GM21381 (cell line): Measurements from ENCODE around the gene RAB5B.
A peak's percentile ranks its signal among the peaks of the same experiment; 100 is the strongest.
"Not testable (repeated sequence)": the region's sequence is repeated elsewhere in the genome, so short reads cannot be mapped to it uniquely, and the experiment has no call there.

Source experiments
- ATAC-seq: cut with Tn5 transposase; IDR thresholded peaks from one replicate; pipeline ENCODE4 v1.9.1; 2021; ENCODE audit warnings: mild to moderate bottlenecking, moderate library complexity; ENCODE audit not compliant: unreplicated experiment

The RAB5B gene

GRCh38 chr12:55940065-55940732 is 33.7 kb upstream of the RAB5B start:
- peak; percentile 94 for ATAC-seq

DNA sequence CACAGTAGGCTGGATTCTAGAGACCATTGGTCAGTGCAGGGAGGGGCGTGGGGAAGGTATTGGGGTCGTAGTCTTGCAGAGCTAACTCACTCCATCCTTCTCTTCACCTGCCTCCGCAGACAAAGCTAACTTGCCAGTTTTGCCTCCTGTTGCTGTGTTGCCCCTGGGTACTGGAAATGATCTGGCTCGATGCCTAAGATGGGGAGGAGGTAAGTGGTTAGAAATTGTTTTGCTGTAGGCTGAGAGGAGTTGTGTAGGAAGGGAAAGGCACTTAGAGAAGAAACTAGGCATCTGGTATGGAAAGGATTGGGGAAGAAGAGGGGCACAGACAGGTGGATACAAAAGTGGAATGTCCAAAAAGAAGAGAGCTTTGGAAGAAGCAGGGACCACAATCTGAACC is 31.8 kb upstream of the RAB5B start:
- no peak for ATAC-seq

DNA sequence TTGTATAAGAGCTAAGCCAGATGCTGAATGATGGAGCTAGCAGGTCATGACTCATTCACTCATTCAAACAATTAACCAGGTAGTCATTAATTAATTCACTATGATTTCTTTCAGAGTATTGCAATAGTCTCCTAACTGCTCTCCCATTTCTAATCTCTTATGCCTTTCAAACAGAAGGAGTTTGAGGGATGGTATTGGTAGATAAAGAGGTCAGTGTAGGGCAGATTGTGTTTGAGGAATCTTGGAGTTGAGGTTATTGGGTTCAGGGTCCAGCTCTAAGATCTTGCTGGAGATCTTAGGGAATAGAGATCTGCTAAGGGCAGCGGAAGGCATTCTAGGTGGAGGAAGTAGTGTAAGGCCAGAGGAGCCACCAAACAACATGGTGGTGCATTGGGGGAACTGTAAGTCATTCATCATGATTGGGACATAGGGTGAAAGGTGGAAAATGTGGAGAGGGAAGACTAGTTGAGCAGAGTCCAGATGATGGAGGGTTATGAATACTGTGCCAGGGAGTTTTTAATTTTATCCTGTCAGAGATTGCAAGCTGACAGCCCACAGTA is 31.2 kb upstream of the RAB5B start:
- no peak for ATAC-seq

DNA sequence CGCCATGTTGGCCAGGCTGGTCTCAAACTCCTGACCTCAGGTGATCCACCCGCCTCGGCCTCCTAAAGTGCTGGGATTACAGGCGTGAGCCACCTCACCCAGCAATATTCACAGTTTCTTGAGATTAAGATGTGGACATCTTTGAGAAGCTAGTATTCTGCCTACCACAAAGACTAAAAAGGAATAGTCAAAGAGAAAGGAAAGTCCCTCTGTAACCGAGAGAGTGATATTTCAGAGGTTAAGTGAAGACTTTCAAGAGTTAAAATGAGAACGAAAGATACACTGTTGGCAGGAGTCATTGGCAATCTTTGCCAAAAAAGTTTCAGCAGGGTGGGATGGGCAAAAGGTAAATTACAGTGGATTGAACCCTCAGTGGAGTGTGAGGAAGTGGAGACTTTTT is 27.3 kb upstream of the RAB5B start:
- ATAC-seq: no peak

GRCh38 chr12:55955344-55955743 is 18.5 kb upstream of the RAB5B start:
- no peak for ATAC-seq

DNA sequence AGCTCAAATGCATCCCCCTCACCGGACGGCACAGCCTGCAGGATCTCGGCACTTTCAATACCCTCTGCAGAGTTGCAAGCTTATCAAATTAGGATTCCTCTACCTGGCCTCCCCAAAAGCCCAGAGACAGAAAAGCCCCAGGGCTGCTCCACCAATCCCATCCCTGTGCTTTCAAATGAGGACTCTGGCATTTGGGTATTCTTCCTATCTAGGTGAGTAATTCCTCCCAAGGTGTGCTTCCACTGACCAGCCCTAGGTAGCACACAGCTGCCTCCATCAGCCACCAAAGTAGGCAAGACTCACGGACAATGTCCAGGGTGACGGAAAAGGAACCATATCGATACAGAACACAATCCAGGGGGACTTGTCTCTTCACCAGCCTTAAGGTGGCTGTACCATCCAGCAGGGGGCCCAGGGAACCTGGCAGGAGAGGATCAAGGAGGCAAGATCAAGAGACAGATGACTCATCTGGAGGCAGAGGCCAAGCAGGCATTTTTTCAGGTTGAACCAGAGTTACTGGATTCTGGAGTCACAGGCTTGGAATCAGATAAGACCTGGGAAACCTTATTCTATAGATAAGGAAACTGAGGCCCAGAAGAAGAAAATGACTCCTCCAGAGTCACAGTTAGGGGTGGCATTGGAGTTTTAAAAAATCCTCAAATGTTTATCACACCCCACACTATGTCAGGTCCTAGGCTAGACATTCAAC is 17.9 kb upstream of the RAB5B start:
- no peak for ATAC-seq

DNA sequence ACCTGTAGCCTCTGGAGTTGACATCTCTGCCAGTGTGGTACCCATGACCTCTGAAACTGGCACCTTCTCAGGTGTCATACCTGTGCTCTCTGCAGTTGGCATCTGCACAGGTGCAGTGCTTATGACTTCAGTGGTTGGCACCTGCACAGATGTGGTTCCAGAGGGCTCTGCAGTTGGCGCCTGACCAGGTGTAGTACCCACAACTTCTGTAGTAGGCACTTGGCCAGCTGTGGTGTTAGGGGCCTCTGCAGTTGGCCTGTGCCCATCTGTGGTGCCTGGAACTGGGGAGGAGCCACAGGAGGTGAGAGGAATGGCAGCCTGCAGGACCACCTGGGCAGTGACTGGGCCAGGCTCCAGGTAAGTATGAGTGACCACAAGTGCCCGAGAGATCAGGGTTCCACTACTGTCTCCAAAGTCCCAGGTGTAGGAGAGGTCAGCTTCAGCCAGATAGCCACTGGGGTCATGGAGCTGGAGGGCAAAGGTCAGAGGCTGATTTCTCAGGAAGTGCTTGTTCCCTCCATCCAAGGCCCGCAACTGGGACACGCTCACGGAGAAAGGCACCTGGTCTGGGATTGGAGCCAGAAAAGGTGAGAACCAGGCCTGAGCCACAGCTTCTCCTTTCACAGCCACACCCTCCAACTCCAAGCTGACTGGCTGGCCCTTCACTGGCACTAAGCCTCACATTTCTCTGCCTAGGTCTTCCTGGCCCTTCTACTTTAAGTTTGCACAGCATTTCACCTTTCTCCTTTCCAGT is 16.6 kb upstream of the RAB5B start:
- ATAC-seq: no peak

DNA sequence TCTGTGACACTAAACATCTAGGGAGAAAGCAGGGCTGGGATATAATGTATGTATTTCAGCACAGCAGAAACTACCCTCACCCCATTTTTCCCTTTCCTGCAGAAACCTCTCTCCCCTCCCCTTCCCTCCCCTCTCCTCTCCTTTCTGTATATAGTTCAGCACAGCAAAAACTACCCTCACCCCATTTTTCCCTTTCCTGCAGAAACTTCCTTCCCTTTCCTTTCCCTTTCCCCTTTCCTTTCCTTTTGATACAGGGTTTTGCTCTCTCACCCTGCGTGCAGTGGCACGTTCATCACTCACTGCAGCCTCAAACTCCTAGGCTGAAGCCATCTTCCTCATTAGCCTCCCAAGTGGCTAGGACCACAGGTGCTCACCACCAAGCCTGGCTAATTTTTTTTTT is 10.1 kb upstream of the RAB5B start:
- ATAC-seq: no peak

DNA sequence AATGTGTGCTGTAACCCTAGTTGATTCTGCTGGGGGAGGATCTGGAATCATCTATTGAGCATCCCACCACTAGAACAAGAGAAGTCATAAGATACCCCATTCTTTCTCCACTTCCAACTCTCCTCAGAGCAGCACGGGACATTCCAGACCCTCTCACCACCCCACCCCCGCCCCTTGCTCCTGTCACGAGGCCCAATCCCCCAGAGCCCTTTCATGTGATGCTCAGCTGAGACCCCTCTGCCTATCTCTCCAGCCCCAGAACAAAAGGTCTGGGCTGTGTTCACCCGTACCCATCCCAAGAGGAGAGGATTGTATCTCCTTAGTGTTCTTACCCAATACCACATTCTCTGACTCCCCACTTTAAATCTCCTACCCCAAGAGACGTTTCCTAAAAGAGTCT is 8.6 kb upstream of the RAB5B start:
- ATAC-seq: no peak

DNA sequence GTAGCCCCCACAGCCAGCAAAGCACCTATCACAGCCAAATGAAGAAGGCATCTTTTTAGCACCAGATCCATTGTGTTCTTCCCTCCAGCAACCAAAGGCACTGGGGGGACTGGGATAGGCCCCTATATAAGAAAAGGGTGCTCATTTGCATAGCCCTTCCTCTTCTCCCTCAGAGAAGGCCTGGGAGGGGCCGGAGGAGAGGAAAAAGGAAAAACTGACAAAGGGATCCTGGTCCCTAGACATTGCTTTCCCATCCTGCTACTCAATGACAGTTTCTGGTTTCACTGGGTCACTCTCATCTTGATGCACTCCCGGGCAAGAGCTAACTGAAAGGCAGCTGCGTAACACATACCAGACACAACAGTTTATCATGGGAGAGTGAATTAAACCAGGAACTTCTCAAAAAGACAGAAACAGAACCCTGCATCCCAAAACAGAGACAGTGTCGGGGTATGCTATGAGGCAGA is 7.9 kb upstream of the RAB5B start, which contains the start of gene PMEL:
TSS of gene PMEL (minus strand) at position 102 of the 467 bp plus-strand sequence. CDS start at position 71, 31 bp downstream.
- ATAC-seq: no peak

GRCh38 chr12:55966408-55967281 is 7.2 kb upstream of the RAB5B start, which contains the start of gene CDK2:
Gene CDK2 (plus strand): TSS chr12:55966830. CDS start chr12:55967009, 179 bp downstream.
- ATAC-seq: peak; percentile 95

DNA sequence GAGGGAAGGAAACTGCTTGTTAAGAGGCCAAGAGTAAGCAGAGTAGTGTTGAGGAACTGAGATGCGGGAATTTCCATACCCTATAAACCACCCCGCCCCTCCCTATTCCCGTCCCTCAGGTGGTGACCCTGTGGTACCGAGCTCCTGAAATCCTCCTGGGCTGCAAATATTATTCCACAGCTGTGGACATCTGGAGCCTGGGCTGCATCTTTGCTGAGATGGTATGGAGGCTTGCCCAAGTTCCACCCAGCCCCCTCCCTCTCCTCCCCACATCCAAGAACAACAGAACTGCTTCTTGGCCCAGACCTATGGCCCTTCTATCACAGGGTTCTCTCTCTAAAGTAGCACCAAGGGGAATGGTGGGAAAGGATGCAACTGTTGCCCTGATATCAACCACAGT is 4.5 kb upstream of the RAB5B start:
- ATAC-seq: no peak

DNA sequence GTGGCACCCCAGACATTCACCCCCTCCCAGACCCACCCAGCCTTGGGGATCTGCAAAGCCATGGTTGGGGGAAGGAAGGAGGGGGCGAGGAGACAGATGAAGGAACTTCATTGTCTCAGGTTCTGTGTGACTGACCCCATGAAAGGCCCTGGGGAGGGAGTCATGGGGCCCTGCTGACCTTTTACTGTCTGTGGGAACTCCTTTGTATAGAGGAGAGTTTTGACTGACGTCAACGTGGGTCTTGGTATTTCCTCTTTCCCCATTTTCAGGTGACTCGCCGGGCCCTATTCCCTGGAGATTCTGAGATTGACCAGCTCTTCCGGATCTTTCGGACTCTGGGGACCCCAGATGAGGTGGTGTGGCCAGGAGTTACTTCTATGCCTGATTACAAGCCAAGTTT is 3.1 kb upstream of the RAB5B start:
- no peak for ATAC-seq

- ATAC-seq: no peak
These were observed 1.8 kb upstream of the RAB5B start for GRCh38 chr12:55972042-55972441.

- no peak for ATAC-seq
These were observed 1.4 kb upstream of the RAB5B start for GRCh38 chr12:55972456-55972855.

DNA sequence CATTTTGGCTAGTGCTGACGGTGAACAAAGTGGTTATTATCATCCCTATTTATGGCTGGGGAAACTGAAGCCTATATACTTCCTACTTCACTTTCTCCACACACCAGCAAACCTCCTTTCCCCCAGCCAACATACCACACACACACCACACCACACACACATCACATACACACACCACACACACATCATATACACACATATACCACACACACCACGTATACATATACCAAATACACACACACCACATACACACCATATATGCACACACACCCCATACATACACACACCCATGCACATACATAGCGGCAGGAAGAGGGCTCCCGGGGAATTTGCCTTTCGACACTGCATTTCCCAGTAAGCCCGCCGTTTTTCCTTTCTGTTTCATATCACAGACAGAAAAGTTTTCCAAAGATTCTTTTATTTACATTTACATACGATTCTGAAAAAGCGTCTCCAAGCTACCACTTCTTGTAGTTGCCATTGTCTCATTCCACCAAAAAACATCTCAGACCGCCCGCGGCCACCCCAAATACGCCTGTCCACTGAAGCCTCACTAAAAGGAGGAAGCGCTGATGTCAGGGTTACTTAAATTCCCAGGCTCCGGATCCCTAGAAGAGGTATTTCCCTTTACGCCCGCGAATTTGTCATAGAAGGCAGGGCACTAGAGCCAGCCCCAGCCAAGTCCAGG is 823 bp upstream of the RAB5B start:
- ATAC-seq: no peak

DNA sequence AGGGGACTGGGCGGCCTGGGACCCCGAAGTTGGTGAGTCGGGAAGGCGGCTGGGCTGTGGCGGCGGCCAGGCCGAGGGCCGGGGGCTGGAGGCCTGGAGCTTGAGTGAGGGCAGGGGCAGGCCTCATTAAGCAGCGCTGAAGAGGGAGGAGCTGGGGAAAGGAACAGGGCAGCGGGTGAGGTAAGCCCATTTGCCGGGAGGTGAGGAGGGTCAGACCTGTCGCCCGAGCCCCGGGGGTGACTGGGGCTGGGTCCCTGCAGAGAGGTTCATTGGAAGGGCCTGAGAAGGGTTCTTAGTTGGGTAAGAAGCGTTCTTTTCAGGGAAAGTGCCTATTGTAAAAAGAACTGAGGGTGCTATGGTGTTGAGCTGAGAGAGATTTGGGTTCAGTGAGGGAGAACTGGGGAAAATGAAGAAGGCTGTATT is 441 bp downstream of the RAB5B start:
- ATAC-seq: peak; percentile 7

GRCh38 chr12:55978393-55978792 is 4.5 kb downstream of the RAB5B start:
- ATAC-seq: no peak

DNA sequence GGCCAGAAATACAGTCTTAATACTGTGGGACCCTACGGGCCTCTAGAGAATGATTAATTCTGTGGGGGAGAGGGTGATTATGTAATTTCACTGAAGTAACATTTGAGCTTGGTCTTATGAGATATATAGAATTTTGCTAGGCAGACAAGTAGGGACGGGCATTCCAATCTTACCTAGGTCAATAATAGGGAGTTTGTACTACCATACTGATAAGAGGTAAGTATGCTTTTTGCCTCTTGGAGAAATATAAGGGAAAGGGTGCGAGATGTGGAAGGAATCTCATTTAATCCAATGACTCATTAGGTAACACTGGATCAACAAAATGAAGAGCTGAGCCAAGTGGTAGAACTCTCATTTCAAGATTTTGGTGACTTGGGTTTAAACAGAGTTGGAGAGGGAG is 5.2 kb downstream of the RAB5B start:
- no peak for ATAC-seq

GRCh38 chr12:55981882-55982281 is 8.0 kb downstream of the RAB5B start:
- ATAC-seq: not testable (repeated sequence)
